ENCODE measurements around the gene POPDC3.

POPDC3 gene

DNA sequence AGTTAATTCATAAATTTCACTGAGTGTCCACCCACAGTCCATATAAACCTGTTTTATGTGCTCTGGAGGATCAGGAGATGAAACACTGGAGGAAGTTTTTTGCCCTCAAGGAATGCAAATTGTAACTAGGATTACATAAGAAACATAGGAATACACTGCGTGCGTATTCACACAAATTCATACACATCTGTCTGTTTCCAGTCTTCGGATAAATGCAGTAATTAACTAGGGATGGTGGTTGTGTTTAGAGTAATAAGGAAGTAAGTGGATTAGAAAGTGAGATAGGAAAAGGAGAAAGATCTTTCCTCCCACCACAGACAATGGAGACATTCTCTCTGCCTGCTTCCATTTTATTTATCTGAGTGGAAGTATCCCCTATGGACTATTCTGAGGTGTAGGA is 35.7 kb upstream of the POPDC3 start:
- Histone ChIP-seq H3K4me1 (peaks cover 14% of the 10 kb centered on the region), H3K4me3 (ENCODE audit: low read depth, low read length) (no peak overlapping the region), H3K27me3 (no peaks in the 10 kb centered on the region), H3K9me3 (no peaks in the 10 kb centered on the region), H3K36me3 (no peaks in the 10 kb centered on the region)
- TF ChIP-seq, protein P1, sequence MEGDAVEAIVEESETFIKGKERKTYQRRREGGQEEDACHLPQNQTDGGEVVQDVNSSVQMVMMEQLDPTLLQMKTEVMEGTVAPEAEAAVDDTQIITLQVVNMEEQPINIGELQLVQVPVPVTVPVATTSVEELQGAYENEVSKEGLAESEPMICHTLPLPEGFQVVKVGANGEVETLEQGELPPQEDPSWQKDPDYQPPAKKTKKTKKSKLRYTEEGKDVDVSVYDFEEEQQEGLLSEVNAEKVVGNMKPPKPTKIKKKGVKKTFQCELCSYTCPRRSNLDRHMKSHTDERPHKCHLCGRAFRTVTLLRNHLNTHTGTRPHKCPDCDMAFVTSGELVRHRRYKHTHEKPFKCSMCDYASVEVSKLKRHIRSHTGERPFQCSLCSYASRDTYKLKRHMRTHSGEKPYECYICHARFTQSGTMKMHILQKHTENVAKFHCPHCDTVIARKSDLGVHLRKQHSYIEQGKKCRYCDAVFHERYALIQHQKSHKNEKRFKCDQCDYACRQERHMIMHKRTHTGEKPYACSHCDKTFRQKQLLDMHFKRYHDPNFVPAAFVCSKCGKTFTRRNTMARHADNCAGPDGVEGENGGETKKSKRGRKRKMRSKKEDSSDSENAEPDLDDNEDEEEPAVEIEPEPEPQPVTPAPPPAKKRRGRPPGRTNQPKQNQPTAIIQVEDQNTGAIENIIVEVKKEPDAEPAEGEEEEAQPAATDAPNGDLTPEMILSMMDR (IDR thresholded peaks at IDR 0.05; ENCODE audit: low read depth, low read length), result no peak
- DNase-seq, result no peak

DNA sequence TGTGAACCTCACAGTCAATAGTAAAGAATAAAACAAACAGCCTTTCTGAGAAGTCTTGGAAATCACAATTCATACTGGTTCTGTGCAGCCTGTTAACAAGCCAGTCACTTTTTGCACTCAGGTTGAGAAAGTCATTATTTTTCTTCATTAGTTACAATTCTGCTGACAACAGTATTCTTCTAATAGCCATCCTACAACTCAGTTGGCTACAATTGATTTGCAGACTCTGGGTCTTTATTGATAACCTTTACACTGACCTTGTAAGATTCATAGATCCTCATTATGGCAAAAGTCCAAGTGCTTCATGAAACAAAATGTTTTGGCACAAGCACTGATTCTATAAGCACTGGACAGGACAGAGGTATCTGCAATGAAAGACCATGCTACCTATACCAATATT is 34.9 kb upstream of the POPDC3 start:
- Histone ChIP-seq H3K4me1 (peaks cover 19% of the 10 kb centered on the region), H3K36me3 (no peaks in the 10 kb centered on the region), H3K4me3 (ENCODE audit: low read depth, low read length) (no peak overlapping the region), H3K9me3 (no peaks in the 10 kb centered on the region), H3K27me3 (no peaks in the 10 kb centered on the region)
- TF ChIP-seq, protein P1 (IDR thresholded peaks at IDR 0.05; ENCODE audit: low read depth, low read length), result no peak
- DNase-seq, result no peak

DNA sequence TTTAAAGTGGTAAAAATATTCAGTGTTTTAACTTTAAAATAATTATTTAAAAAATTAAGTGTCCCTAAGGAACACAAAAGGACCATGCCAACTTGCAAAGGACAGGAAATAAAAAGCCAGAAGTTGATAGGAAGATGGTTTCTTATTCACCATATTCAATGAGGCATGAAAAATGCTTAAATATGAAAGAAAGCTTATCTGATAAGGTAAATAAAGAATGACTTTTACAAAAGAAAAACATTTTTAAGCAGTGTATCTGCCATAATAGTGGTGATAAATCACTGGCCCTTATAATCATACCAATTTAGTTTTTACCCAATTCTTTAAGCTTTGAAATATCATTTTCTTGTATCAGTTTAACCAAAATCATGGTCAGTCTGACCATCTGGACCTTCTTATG is 33.5 kb upstream of the POPDC3 start:
- no peaks in the 10 kb centered on the region for H3K27me3 ChIP-seq
- H3K36me3 ChIP-seq, result no peaks in the 10 kb centered on the region
- H3K9me3 ChIP-seq, result no peaks in the 10 kb centered on the region
- TF ChIP-seq, protein P1 (IDR thresholded peaks at IDR 0.05; ENCODE audit: low read depth, low read length), result no peak
- H3K4me3 ChIP-seq (ENCODE audit: low read depth, low read length), result no peak overlapping the region
- peaks cover 19% of the 10 kb centered on the region for H3K4me1 ChIP-seq
- DNase-seq, result no peak

DNA sequence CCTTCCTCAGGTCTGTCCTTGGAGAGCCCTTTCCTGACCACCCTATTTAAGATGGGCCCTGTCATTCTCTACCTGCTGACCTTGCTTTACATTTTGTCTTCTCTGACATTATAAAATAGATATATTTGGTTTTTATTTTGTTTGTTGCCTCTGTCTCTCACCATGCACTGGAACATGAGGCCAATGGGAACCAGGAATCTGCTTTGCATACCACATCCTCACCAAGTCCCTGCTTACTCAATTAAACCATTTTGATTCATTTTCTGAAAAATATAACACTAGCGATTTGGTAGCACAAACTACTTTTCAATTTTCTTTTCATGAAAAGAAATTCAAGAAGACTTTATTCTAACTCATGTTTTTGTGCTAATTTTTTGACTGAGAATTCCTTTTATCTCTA is 32.8 kb upstream of the POPDC3 start:
- no peak for DNase-seq
- no peaks in the 10 kb centered on the region for H3K27me3 ChIP-seq

DNA sequence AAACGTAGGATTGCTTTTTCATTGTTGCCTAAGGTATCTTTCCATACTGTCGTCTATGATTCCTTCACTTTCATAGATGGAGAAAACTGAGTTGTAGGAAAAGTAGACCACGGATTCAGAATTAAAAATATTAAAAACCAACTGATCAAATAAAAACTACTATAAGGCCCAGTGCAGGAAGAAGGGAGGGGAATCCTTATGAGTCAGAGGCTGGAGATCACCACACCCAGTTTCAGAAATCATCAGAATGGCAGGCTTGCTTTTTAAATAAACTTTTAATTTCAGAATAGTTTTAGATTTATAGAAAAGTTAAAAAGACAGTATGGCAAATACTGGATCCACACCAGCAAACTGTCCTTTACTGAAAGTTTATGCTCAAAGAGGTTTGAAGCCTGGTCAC is 32.0 kb upstream of the POPDC3 start:
- Histone ChIP-seq H3K4me1 (peaks cover 19% of the 10 kb centered on the region), H3K4me3 (ENCODE audit: low read depth, low read length) (no peak overlapping the region), H3K27me3 (no peaks in the 10 kb centered on the region), H3K9me3 (no peaks in the 10 kb centered on the region), H3K36me3 (no peaks in the 10 kb centered on the region)
- DNase-seq, result no peak
- TF ChIP-seq, protein P1 (IDR thresholded peaks at IDR 0.05; ENCODE audit: low read depth, low read length), result no peak

More for the DNA sequence above, 32.8 kb upstream of the POPDC3 start:
- H3K4me3 ChIP-seq (ENCODE audit: low read depth, low read length), result no peak overlapping the region
- TF ChIP-seq, protein P1 (IDR thresholded peaks at IDR 0.05; ENCODE audit: low read depth, low read length), result no peak
- H3K4me1 ChIP-seq, result peaks cover 19% of the 10 kb centered on the region
- no peaks in the 10 kb centered on the region for H3K36me3 ChIP-seq
- no peaks in the 10 kb centered on the region for H3K9me3 ChIP-seq

DNA sequence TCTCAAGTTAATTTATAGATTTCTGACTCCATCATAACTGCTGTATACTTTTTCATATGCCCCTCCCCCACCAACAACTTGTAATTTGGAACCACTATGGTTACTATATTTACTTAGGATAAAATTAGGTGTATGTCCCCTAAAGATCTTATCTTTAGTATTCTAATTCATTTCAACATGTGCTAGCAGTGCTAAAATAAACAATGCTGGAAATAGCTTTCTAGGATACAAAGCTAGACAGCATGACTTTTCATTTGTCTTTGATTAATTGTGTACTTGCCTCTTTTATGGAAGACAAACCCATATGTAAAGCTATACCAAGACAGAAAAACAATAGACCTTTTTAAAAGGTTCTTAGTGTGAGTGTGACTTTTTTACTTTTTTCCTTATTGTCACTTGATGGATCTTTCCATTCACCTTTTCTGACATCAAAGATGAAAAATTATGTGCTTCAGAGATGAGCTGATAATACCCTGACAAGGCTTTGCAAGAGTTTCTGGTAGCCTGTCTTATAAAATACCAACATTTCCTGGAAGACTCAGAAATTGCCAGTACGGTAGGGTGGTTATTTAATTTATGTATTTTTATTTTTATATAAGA is 31.2 kb upstream of the POPDC3 start:
- Histone ChIP-seq H3K9me3 (no peaks in the 10 kb centered on the region), H3K4me1 (peaks cover 19% of the 10 kb centered on the region), H3K36me3 (no peaks in the 10 kb centered on the region), H3K4me3 (ENCODE audit: low read depth, low read length) (no peak overlapping the region), H3K27me3 (no peaks in the 10 kb centered on the region)
- no peak for DNase-seq
- TF ChIP-seq, protein P1 (IDR thresholded peaks at IDR 0.05; ENCODE audit: low read depth, low read length), result no peak

All from BE2C (cell line).